PC-3 (cell line): ENCODE data around the gene KCND3. TPM values are rescaled to one million over a fixed set of nuclear protein-coding genes. Genes with fewer than 3 reads are reported as not detected.

ENCODE experiments used
- ATAC-seq: fragments of 200-7000 bp; cut with Tn5 transposase; 2 replicates; pipeline ENCODE4 v1.9.1; 2020; ENCODE audit warnings: mild to moderate bottlenecking, moderate library complexity
- BruUV-seq: library from RNA; stranded (reverse); fragments of 400-500 nt; replicated peaks from 2 replicates; lab custom pipeline; 2021; lab: Mats Ljungman, UMichigan
- CTCF ChIA-PET: fragments of 300-600 bp; sonication (Branson Sonifier 250); formaldehyde crosslinking; loops from one replicate; lab custom pipeline; 2022; ENCODE audit warnings: antibody characterized with exemption; lab: Charles Lee
- POLR2A ChIA-PET: fragments of 300-600 bp; sonication (Branson Sonifier 250); formaldehyde crosslinking; loops from one replicate; lab custom pipeline; 2022; ENCODE audit warnings: antibody characterized with exemption; ENCODE audit not compliant: unreplicated experiment; lab: Charles Lee
- DNase-seq: peaks from one replicate; pipeline ENCODE4 v3.0.0-alpha.2; 2015
- H2AFZ ChIP-seq: fragments of 300-600 bp; sonication (generic); 2 replicates; pipeline ENCODE4 v1.6.0; 2016; ENCODE audit warnings: antibody characterized with exemption, low read length
- H3F3A ChIP-seq: fragments of 300-600 bp; sonication (generic); one replicate; pipeline ENCODE4 v1.6.0; 2017; ENCODE audit warnings: antibody characterized with exemption, low read length, control low read depth, mild to moderate bottlenecking; ENCODE audit not compliant: unreplicated experiment
- H3K27ac ChIP-seq: fragments of 300-600 bp; sonication (generic); 2 replicates; pipeline ENCODE4 v1.5.1; 2016; ENCODE audit warnings: mild to moderate bottlenecking, low read length
- H3K27me3 ChIP-seq: fragments of 300-600 bp; sonication (generic); 2 replicates; pipeline ENCODE4 v1.6.1; 2016; ENCODE audit warnings: low read length, mixed read lengths
- H3K36me3 ChIP-seq: fragments of 300-600 bp; sonication (generic); 2 replicates; pipeline ENCODE4 v1.6.1; 2016; ENCODE audit warnings: low read depth, mixed run types, low read length, mixed read lengths
- H3K4me1 ChIP-seq: fragments of 300-600 bp; sonication (generic); 2 replicates; pipeline ENCODE4 v1.5.1; 2016; ENCODE audit warnings: low read length; ENCODE audit not compliant: insufficient read depth
- H3K4me2 ChIP-seq: fragments of 300-600 bp; sonication (generic); 2 replicates; pipeline ENCODE4 v1.6.0; 2016; ENCODE audit warnings: low read length
- H3K4me3 ChIP-seq: fragments of 300-600 bp; sonication (generic); 2 replicates; pipeline ENCODE4 v1.5.1; 2016; ENCODE audit warnings: mild to moderate bottlenecking, low read length, mixed read lengths
- H3K79me2 ChIP-seq: fragments of 300-600 bp; sonication (generic); 2 replicates; pipeline ENCODE4 v1.6.1; 2017; ENCODE audit warnings: low read length, mixed read lengths
- H3K9ac ChIP-seq: fragments of 300-600 bp; sonication (generic); 2 replicates; pipeline ENCODE4 v1.6.0; 2016; ENCODE audit warnings: mild to moderate bottlenecking, low read length
- H3K9me2 ChIP-seq: fragments of 300-600 bp; sonication (generic); replicated peaks from 2 replicates; pipeline ENCODE4 v1.6.1; 2016; ENCODE audit warnings: mixed run types, low read length, mixed read lengths
- H3K9me3 ChIP-seq: fragments of 300-600 bp; sonication (generic); 2 replicates; pipeline ENCODE4 v1.6.1; 2016; ENCODE audit warnings: low read length, mixed read lengths
- H4K20me1 ChIP-seq: fragments of 300-600 bp; sonication (generic); 2 replicates; pipeline ENCODE4 v1.6.1; 2016; ENCODE audit warnings: low read length, mixed read lengths
- EZH2 ChIP-seq: fragments of 300-600 bp; sonication (generic); IDR thresholded peaks from one replicate; pipeline ENCODE4 v1.6.1; 2017; ENCODE audit warnings: antibody characterized with exemption, mild to moderate bottlenecking, low read length; ENCODE audit not compliant: unreplicated experiment
- EZH2phosphoT487 ChIP-seq: fragments of 300-600 bp; sonication (generic); IDR thresholded peaks from 2 replicates; pipeline ENCODE4 v1.6.1; 2018; ENCODE audit warnings: mild to moderate bottlenecking, antibody characterized with exemption, low read length, borderline replicate concordance
- intact Hi-C: fragments of 100-400 bp; cut with micrococcal nuclease; formaldehyde crosslinking; loops from 2 replicates; pipeline ENCODE4 v1.9.0; 2023
- total RNA-seq: library from RNA; depleted of rRNA; stranded (reverse); fragments of >200 nt; gene quantifications from 2 replicates; pipeline ENCODE4 v1.2.3, GENCODE V29; 2014
- TF ChIP-seq, protein P1 (sequence below): fragments of 300-600 bp; sonication (generic); conservative IDR thresholded peaks from 2 replicates; pipeline ENCODE4 v1.5.1; 2017; ENCODE audit warnings: antibody characterized with exemption, low read depth, mild to moderate bottlenecking, low read length

The KCND3 gene
- total RNA-seq, 1 experiment from 2014 or later, result not detected

DNA sequence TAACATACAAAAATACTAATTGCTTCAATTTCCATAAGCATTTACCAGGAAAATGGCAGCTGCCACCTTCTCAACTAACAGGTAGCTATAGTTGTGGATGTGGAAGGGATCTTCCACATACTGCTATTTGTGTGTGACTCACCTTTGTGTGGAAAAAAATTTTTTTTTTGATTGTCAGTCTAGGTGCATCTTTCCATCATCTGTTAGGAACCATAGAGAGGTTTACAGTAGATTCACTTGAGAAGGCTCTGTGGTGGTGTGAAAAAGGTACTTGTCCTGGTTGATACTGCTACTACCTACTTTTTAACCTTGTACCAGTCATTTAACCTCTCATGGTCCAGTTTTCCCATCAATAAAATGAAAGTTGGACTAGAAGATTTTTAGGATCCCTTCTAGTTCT lies 220.8 kb downstream of the KCND3 start:
- no peaks in the 10 kb centered on the region for H3K4me1 ChIP-seq
- H3K79me2 ChIP-seq, result no peaks in the 10 kb centered on the region
- no peaks in the 10 kb centered on the region for H3K9me3 ChIP-seq
- TF ChIP-seq EZH2, result no peak
- TF ChIP-seq EZH2phosphoT487, result no peak
- TF ChIP-seq, protein P1, sequence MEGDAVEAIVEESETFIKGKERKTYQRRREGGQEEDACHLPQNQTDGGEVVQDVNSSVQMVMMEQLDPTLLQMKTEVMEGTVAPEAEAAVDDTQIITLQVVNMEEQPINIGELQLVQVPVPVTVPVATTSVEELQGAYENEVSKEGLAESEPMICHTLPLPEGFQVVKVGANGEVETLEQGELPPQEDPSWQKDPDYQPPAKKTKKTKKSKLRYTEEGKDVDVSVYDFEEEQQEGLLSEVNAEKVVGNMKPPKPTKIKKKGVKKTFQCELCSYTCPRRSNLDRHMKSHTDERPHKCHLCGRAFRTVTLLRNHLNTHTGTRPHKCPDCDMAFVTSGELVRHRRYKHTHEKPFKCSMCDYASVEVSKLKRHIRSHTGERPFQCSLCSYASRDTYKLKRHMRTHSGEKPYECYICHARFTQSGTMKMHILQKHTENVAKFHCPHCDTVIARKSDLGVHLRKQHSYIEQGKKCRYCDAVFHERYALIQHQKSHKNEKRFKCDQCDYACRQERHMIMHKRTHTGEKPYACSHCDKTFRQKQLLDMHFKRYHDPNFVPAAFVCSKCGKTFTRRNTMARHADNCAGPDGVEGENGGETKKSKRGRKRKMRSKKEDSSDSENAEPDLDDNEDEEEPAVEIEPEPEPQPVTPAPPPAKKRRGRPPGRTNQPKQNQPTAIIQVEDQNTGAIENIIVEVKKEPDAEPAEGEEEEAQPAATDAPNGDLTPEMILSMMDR, result no peak
- H3K9me2 ChIP-seq, result no peaks in the 10 kb centered on the region
- H3K4me2 ChIP-seq, result no peak overlapping the region
- H3F3A ChIP-seq, result no peaks in the 10 kb centered on the region
- ATAC-seq (no peak), DNase-seq (no peak)
- CTCF ChIA-PET, result interaction anchor here (0.6 to 2.2 kb wide), 3 partner anchors 20 to 558 kb away, joined by 4 to 12 read pairs (median 5); no protein-coding TSS in a partner anchor
- H2AFZ ChIP-seq, result no peak overlapping the region
- POLR2A ChIA-PET, result interaction anchor here (0.7 kb wide), 1 partner anchor 12 kb away, joined by 4 read pairs; no protein-coding TSS in a partner anchor
- H3K9ac ChIP-seq, result no peak overlapping the region
- no peak overlapping the region for H3K27ac ChIP-seq
- H4K20me1 ChIP-seq, result 0 out of 2 replicates have a peak, but pooled peaks cover 8% of the 10 kb centered on the region
- intact Hi-C loops, result loop anchor here (1.0 to 5.0 kb wide), 5 partner anchors 53 to 541 kb away; partner anchors contain the start of gene CHI3L2
- no peaks in the 10 kb centered on the region for H3K27me3 ChIP-seq
- H3K4me3 ChIP-seq, result no peak overlapping the region
- BruUV-seq, result no TSS peak
- H3K36me3 ChIP-seq, result peaks cover 16% of the 10 kb centered on the region; the same call in 1 of the 2 replicates

DNA sequence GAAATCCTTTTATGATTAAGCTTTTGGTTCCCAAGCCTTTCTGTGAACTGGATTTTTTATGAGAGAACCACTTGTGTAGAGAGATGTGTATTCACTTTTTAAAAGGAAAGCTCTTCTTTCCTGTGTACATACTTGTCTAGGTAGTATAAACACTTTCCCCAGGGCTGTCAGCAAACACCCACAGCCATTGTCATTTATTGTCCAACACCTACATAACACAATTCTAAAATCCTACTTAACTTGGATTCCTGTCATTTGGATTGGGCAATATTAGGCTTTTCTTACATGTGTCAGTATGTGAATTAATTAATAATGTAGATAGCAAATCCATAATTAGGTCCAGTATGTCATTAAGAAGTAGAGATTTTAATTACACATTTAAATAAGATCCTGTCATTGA lies 221.4 kb downstream of the KCND3 start:
- H3K36me3 ChIP-seq, result peaks cover 17% of the 10 kb centered on the region; the same call in 1 of the 2 replicates
- intact Hi-C loops, result loop anchor here (2.0 to 5.0 kb wide), 4 partner anchors 111 to 541 kb away; partner anchors contain the start of gene CHI3L2
- no peak overlapping the region for H3K4me2 ChIP-seq

More for the DNA sequence above, 221.4 kb downstream of the KCND3 start:
- no peak overlapping the region for H3K9ac ChIP-seq
- H3K27ac ChIP-seq, result no peak overlapping the region
- H2AFZ ChIP-seq, result no peak overlapping the region
- no peaks in the 10 kb centered on the region for H3K27me3 ChIP-seq
- ChIA-PET POLR2A (interaction anchor here (0.7 kb wide), 1 partner anchor 11 kb away, joined by 4 read pairs; no protein-coding TSS in a partner anchor), CTCF (interaction anchor here (0.7 to 2.2 kb wide), 2 partner anchors 20 to 54 kb away, joined by 4 to 12 read pairs; no protein-coding TSS in a partner anchor)
- no peaks in the 10 kb centered on the region for H3K4me1 ChIP-seq
- no peaks in the 10 kb centered on the region for H3F3A ChIP-seq
- ATAC-seq, result no peak
- no peaks in the 10 kb centered on the region for H3K79me2 ChIP-seq
- TF ChIP-seq EZH2 (no peak), EZH2phosphoT487 (no peak)
- TF ChIP-seq, protein P1, result no peak
- 0 out of 2 replicates have a peak, but pooled peaks cover 8% of the 10 kb centered on the region for H4K20me1 ChIP-seq
- DNase-seq, result no peak
- no peaks in the 10 kb centered on the region for H3K9me2 ChIP-seq
- H3K4me3 ChIP-seq, result no peak overlapping the region
- H3K9me3 ChIP-seq, result no peaks in the 10 kb centered on the region
- no TSS peak for BruUV-seq
